CD4-positive, alpha-beta T cell treated with Interleukin-1 beta for 1 hour (primary cell): Measurements from ENCODE around the gene VMP1.
A peak's percentile ranks its signal among the peaks of the same experiment; 100 is the strongest.
"Not testable (repeated sequence)": the region's sequence is repeated elsewhere in the genome, so short reads cannot be mapped to it uniquely, and the experiment has no call there.

Source experiments
- DNase-seq, 2 donors: peaks; one replicate each; pipeline ENCODE4 v3.0.0-alpha.2; 2020 to 2022

Gene VMP1

DNA sequence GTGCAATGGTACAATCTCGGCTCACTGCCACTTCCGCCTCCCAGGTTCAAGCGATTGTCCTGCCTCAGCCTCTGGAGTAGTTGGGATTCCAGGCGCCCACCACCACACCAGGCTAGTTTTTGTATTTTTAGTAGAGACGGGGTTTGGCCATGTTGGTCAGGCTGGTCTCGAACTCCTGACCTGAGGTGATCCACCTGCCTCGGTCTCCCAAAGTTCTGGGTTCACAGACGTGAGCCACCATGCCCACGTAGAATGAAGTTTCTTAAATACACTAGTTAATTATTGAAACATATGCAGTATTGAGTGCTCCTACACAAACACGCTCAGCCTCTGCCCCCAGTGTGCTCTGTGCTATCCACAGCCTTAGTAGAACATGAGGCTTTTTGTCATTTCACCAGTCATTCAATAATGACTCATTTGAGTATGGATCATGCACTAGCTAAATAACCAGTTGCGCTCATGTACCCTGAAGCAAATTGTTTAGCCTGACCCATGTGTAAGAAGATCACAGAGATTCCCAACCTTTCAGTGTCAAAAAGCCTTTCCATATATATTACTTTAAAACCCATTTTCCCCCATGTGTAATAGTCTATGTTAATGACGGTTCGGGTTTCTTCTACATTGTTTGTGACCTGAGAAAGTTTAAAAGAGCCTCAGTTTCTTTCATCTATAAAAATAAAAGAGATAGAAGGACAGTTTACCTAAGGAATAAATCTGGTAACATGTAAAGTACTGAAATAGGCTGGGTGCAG lies 135.6 kb downstream of the VMP1 start:
- peak; percentile 28 to 56 for DNase-seq

DNA sequence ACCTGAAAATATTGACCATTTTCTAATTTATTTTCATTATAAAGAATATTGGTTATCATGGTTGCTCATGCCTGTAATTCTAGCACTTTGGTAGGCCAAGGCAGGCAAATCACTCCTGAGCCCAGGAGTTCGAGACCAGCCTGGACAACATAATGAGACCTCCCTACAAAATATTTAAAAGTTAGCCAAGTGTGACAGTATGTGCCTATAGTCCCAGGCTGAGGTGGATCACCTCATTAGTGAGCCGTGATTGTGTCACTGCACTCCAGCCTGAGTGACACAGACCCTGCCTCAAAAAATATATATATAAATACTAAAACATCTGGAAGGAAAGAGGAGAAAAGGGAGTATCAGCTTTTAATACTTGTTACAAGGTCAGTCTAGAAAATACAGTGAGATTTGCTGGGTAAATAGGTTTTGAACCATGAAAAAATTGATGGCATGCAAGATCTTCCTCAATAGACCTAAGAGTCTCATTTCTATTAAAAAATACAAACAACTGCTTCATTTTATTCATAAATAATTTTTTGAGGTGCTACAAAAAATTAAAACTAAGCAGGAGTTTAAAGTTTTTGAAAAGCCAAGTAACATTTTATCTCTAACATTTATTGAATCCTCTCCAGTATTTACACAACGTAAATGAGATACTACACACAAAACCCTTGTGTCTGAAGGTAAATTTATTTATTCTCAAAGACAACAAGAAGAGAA lies 137.6 kb downstream of the VMP1 start:
- DNase-seq: no peak

GRCh38 chr17:59845595-59846393 lies 138.3 kb downstream of the VMP1 start:
- DNase-seq: peak in 1 of 2 donors; percentile 23

GRCh38 chr17:59846394-59847165 lies 139.1 kb downstream of the VMP1 start:
- DNase-seq: peak in 1 of 2 donors; percentile 63

DNA sequence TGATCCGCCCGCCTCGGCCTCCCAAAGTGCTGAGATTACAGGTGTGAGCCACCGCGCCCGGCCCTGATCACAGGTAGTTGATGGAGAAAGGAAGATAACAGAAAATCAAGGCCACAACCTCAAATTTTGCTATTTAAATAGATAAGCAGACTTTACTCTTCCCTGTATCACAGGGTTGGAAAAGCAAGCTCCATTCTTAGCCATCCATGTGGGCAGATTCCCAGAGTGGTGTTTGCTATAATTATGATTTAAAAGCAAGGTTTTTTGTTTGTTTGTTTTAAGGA lies 140.9 kb downstream of the VMP1 start:
- no peak for DNase-seq

GRCh38 chr17:59848778-59849177 lies 141.3 kb downstream of the VMP1 start:
- peak; percentile 17 to 46 for DNase-seq

- not testable (repeated sequence) for DNase-seq
Measured at GRCh38 chr17:59850311-59850710, 142.9 kb downstream of the VMP1 start.

GRCh38 chr17:59851439-59852375 lies 144.3 kb downstream of the VMP1 start:
- DNase-seq: no peak

GRCh38 chr17:59852847-59853167 lies 145.4 kb downstream of the VMP1 start:
- DNase-seq: not testable (repeated sequence)

DNA sequence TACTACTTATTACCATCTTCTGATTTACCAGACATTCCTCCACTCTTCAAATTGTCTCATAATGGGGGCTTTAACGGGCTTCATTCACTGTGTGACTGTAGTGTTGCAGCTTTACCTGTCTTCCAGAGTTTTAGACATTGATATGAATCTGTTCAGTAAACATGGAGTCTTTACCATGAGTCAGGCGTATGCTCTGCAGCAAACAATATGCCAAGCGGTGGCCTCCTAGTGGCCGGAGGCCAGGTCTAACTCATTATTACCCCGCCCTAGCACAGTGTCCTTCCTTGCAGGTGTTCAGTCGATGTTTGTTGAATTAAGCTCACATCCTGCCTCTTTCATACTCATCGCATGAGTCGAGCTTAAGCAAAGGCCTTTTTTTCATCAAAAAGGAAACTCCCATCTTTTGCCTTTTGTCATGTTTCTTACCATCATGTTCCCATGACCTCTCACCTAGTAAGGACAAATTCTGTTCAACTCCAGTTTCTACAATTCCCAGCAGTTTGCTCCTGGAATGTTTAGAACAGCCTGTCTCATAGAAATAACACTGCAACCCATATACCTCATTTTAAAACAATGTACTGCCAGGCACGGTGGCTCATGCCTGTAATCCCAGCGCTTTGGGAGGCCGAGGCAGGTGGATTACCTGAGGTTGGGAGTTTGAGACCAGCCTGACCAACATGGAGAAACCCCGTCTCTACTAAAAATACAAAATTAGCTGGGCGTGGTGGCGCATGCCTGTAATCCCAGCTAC lies 145.9 kb downstream of the VMP1 start:
- peak; percentile 53 to 73 for DNase-seq

DNA sequence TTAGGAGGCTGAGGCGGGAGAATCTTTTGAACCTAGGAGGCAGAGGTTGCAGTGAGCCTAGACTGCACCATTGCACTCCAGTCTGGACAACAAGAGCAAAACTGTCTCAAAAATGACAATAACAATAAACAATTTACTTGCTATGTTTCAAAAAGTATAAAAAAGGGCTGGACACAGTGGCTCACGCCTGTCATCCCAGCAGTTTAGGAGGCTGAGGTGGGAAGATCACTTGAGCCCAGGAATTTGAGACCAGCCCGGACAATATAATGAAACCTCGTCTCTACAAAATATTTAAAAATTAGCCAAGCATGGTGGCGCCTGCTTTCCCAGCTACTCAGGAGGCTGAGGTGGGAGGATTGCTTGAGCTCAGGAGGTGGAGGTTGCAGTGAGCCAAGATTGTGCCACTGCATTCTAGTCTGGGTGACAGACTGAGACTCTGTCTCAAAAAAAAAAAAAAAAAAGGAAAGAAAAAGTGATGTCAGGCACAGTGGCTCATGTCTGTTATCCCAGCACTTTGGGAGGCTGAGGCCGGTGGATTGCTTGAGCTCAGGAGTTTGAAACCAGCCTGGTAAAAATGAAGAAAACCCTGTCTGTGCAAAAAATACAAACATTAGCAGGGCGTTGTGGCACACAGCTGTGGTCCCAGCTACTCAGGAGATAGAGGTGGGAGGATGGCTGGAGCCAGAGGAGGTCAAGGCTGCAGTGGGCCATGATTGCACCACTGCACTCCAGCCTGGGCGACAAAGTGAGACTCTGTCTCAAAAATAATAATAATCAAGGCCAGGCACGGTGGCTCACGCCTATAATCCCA lies 146.7 kb downstream of the VMP1 start:
- DNase-seq: not testable (repeated sequence)

DNA sequence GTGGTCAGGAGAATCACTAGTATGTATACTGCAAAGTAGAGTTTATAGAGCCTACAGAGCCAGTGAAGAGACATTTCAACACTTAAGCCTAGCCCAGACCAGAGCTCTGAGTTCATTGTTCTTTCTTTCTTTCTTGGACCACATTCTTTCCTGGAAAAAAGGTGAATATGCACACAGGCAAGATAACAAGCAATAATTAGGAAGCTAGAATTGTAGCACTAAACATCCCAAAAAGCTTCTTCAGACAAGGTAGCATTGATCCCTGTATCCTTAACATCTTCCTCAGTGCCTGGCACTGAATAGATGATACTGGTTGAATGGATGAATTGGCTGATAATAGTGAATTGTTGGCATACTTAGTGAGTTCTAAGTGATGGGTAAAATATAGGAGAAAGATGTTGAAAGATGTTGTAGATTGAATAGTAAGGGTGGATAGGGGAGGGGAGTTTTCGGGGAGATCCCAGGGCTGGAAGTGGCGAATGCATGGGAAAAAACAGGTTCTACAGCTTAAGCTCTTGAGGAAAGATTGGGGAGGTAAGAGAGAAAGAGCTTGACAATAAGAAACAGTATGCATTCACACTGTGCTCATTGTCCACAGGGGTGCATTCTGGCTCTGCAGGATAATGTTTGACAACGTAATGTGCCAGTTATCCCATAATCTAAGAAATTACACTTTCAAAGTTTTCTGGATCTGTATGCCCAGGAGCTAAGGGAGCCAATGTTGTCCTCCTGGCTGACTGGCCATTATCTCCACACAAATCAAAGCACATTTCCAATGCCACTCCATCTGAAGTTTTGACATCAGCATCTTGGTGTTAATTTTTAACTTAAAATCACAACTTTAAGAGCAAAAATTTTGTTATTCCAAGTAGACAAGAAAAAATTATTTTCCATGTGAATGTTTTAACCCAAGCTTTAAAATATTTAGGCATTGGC lies 149.7 kb downstream of the VMP1 start:
- no peak for DNase-seq

DNA sequence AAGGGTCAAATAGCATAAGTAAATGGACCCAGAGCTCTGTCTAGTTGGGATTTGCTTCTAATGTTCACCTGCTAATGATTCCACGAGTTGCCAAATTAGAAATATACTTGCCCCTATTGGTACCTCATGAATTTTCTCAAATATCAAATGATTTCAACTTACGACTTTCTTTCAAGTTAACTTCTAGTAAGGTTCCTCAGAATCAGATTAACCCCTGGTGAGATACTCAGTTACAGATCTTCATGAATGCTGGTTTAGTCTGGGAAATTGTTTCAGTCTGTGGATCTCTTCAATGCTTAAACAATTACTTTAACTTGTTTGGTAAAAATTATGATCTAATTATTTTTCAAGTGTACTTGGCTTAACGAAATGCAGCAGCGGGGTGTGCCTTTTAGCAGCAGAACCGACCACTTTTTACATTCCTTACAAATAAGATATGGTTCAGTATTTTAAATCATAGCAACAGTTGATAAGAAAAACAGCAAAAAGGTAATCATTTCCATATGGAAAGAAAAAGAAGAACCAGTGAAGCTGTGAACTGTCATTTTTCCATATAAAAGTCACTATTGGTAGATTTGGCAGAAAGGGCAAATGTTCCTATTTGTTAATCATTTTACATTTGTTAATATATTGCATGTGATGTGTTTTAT lies 150.8 kb downstream of the VMP1 start:
- no peak for DNase-seq

DNA sequence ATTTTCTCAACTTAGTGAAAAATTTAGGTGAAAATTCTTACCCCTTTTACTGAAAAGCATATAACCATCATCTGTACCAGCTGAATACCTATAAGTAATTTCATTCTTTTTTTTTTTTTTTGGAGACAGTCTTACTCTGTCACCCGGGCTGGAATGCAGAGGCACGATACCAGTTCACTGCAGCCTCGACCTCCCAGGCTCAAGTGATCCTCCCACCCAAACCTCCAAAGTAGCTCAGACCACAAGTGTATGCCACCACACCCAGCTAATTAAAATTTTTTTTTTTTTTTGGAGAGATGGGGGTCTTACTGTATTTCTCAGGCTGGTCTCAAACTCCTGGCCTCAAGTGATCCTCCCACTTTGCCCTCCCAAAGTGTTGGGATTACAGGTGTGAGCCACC lies 151.5 kb downstream of the VMP1 start:
- no peak for DNase-seq

GRCh38 chr17:59859444-59860025 lies 152.1 kb downstream of the VMP1 start:
- peak in 1 of 2 donors; percentile 55 for DNase-seq

GRCh38 chr17:59863616-59864015 lies 156.2 kb downstream of the VMP1 start:
- DNase-seq: no peak

- DNase-seq: no peak
Measured at GRCh38 chr17:59869941-59870218, 162.4 kb downstream of the VMP1 start.

GRCh38 chr17:59870482-59870881 lies 163.0 kb downstream of the VMP1 start:
- DNase-seq: no peak
